ENCODE measurements around the gene BOLA1.
"Not testable (repeated sequence)": the region's sequence is repeated elsewhere in the genome, so short reads cannot be mapped to it uniquely, and the experiment has no call there.

Gene BOLA1

GRCh38 chr1:149899460-149900284 is at the start of gene BOLA1:
TSS of gene BOLA1 (plus strand) at chr1:149899568. CDS start at chr1:149900060, 492 bp downstream.
- peak; percentile 76 to 80 for DNase-seq

- DNase-seq: no peak
Measured at GRCh38 chr1:149849947-149850360, 49.4 kb upstream of the BOLA1 start.

GRCh38 chr1:149850732-149851345 is 48.5 kb upstream of the BOLA1 start:
- DNase-seq: not testable (repeated sequence)

GRCh38 chr1:149851585-149852213 is 47.7 kb upstream of the BOLA1 start:
- not testable (repeated sequence) for DNase-seq

GRCh38 chr1:149852263-149852662 is 47.1 kb upstream of the BOLA1 start:
- not testable (repeated sequence) for DNase-seq

GRCh38 chr1:149860271-149860670 is 39.1 kb upstream of the BOLA1 start:
- not testable (repeated sequence) for DNase-seq

- not testable (repeated sequence) for DNase-seq
Measured at GRCh38 chr1:149860684-149861496, 38.5 kb upstream of the BOLA1 start.

GRCh38 chr1:149861497-149862054 is 37.8 kb upstream of the BOLA1 start:
- DNase-seq: not testable (repeated sequence)

GRCh38 chr1:149866887-149867286 is 32.5 kb upstream of the BOLA1 start:
- DNase-seq: not testable (repeated sequence)

GRCh38 chr1:149873060-149873459 is 26.3 kb upstream of the BOLA1 start:
- not testable (repeated sequence) for DNase-seq

- DNase-seq: no peak
Measured at GRCh38 chr1:149877211-149877946, 22.0 kb upstream of the BOLA1 start.

- no peak for DNase-seq
Measured at GRCh38 chr1:149879556-149879955, 19.8 kb upstream of the BOLA1 start.

- DNase-seq: no peak
Measured at GRCh38 chr1:149881876-149882275, 17.5 kb upstream of the BOLA1 start.

GRCh38 chr1:149883598-149884247 is 15.6 kb upstream of the BOLA1 start:
- no peak for DNase-seq

- no peak for DNase-seq
Measured at GRCh38 chr1:149884433-149885338, 14.7 kb upstream of the BOLA1 start.

GRCh38 chr1:149885339-149886120 is 13.8 kb upstream of the BOLA1 start:
- peak; percentile 50 to 61 for DNase-seq

- DNase-seq: peak in 1 of 2 experiments; percentile 6
Measured at GRCh38 chr1:149886121-149886395, 13.3 kb upstream of the BOLA1 start.

GRCh38 chr1:149886396-149887195 is 12.8 kb upstream of the BOLA1 start:
- DNase-seq: peak; percentile 61 to 88

- DNase-seq: not testable (repeated sequence)
Measured at GRCh38 chr1:149887196-149887455, 12.2 kb upstream of the BOLA1 start.

Data from stimulated activated CD4-positive, alpha-beta T cell treated with anti-CD3 and anti-CD28 coated beads, Interleukin-4, amount 100 ng/mL, for 4 hours (primary cell).